T follicular helper cell (primary cell): ENCODE results near the gene GLOD4.
A peak's percentile ranks its signal among the peaks of the same experiment; 100 is the strongest.
"Not testable (repeated sequence)": the region's sequence is repeated elsewhere in the genome, so short reads cannot be mapped to it uniquely, and the experiment has no call there.

ENCODE experiments used
- DNase-seq: peaks from one replicate; pipeline ENCODE4 v3.0.0-alpha.2; 2020; ENCODE audit warnings: low read depth

Gene GLOD4

DNA sequence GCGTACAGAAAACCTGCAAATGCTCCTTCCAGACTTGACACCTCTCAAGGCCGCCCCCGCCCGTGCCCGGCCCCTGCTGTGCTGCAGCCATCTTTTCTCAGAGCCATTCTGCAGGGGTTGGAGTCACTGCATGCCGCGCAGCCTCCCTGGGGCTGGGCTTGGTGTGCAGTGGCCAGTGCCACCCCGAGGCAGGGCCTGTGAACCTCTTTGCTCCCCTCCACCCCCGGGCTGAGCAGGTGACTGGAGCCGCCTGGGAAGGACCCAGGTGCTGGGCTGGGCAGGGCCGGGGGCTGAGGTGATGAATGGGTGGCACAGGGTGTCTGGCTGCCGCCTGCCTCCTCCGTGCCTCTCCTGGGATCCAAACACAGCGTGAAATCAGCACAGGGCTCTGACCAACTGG, 20.4 kb upstream of the GLOD4 start:
- no peak for DNase-seq

DNA sequence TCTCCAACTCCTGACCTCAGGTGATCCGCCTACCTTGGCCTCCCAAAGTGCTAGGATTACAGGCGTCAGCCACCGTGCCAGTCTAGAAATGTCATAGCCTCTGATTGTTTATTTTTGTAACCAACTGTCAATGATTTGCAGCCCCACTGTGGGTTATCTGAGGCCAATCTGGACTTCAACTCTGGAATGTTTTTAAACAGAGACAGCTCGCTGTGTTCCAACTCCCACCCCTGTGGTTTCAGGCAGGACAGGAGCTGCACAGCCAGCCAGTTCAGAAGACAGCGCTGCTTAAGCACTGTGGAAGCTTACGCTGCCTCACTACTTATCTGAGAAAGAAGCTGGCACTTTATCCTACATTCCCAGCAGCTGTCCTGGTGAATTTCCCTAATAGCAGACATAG, 19.6 kb upstream of the GLOD4 start:
- no peak for DNase-seq

DNA sequence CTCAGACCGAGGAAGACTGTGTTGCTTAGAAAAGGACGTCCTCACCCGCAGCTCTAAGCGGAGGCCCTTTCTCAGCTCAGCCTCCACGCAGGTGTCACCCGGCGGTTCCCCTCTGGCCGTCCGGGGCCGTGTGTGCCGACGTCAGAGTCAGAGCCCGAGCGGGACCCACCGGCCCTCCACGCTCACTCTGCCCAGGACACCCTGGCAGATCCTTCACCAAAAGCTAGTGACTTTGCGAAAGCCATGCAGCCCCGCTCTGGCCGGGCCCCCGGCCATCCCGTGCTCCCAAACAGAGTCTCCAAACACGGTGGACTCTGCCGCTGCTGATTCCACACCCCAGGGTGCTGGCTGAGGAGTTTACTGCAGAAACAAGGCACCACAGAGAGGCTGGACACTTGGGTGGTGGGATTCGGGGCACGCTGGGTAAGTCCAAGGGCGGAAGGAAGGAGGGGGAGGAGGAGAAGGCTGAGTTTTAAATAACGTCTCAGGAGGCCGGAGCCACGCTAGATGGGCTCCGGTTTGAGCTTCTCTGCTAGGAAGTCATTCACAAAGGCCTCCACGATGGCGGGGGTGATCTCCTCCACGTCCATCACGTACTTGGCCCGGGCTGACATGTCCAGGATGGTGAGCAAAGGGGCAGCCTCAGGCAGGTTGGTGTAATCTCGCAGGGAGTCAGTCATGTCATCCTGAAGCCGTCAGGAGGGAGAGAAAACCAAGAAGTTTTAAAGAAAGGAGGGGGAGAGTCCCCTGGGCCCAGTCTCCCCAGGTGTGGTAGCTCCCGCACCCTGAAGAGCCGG, 18.6 kb upstream of the GLOD4 start:
- no peak for DNase-seq

DNA sequence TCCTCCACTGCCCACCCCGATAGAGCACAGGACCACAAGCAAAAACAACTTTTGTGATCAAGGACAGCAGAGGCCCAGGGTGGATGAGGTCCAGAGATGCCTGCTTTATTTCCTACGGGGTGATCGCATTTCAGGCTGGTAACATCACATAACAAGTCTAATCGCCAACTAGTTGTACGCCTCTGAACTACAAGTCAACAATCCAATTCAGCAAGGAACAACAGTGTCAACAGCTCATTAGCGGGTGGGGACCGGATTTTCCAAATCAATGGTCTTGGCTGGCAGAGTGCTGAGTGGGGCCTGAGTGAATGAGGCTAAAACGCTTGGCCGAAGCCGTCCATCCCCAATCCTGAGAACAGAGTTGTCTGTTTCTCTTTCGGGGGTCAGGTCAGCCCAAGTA, 17.2 kb upstream of the GLOD4 start:
- DNase-seq = no peak

DNA sequence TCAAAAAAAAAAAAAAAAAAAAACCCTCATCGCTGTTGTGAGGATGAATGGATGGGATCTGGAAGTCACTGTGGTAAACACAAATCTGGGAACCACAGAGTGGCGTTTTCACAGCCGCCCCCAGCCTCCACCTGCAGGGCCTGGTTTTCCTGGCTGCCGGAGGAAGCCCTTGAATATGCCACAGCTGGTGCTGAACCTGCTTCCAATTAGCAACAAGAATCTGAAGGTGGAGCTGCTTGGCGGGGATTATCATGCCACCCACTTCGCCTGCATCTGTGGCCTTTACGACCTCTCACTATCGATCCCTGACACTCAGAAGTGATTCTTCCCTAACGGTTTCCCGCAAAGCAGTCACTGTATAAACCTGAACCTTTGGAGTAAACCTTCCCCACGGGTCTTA, 16.2 kb upstream of the GLOD4 start:
- no peak for DNase-seq

DNA sequence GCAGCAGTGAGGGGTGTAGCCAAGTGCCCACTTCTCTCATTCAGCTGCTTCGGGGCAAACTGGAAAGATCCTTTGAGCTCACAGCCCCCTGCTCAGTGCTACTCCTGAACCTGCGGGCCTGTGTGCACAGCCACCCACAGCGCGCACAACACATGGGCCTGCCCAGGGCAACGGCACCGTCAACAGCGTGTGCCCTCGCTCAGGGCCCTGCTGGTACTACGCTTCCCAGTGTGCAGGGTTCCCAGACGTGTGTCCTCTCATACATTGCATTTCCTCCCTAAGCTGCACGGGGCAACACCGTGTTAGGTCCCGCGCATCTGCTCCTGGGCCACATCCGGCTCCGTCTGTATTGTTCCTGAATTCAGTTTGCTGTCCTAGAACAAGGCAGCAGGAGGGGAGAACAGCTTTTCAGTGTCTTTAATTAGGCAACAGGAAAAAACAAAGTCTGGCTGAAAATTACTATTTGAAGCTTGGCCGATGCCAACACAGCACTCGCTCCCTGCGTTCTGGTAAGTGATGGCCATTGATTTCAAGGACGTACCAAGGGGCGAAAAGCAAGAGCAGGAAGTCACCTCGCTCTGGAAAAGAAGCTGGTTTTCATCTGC, 15.3 kb upstream of the GLOD4 start:
- no peak for DNase-seq

DNA sequence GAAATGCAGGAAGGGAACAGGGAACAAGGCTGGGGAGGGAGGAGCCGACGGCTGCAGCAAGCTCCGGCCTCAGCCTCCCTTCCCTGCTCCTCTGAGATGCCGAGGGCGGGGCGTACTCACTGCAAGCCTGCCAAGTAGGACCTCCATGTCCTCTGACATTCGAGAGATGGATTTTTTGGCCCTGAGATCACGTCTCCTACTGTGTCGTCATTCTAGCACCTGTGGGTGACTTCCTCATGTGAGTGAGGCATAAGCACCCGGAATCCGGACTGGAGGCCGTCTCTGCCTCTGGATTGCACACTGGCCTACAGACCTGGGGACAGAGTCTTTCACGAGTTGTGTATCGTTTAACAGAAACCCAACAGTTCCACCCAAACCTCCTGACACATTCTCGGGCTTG, 14.5 kb upstream of the GLOD4 start:
- no peak for DNase-seq

DNA sequence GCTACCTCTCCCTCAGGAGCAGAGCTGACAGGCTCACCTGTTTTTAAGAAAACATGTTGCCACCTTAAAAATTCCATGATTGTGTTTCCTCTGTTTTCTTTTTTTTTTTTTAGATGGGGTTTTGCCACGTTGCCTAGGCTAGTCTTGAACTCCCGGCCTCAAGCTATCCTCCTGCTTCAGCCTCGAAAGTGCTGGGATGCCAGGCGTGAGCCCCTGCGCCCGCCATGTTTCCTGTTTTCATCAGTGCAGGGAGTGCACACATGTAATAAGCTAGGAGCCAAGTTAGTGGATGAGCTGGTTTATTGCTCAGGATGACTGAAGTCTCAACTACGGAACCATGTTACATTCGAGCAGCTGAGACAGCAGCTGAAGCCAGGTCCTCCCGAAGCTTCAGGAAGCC, 13.6 kb upstream of the GLOD4 start:
- no peak for DNase-seq

DNA sequence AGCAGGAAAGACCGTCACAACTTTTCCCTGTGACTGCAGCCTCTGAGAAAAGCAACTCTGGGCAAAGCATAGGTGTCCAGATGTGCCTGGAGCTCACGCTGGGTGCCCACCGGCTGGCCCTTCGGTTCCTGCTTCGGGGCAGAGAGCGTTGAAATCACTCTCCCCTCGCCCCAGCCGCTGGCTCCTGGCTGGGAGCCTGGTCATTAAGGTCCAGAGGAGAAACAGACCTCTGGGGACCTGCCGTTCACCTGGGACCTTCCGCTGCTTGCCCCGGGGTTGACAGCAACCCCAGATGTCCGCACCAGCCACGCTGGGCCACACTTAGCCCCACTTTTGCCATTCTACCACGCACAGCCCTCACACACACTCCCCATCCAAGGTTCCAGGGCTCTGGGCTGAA, 13.2 kb upstream of the GLOD4 start:
- DNase-seq = no peak

DNA sequence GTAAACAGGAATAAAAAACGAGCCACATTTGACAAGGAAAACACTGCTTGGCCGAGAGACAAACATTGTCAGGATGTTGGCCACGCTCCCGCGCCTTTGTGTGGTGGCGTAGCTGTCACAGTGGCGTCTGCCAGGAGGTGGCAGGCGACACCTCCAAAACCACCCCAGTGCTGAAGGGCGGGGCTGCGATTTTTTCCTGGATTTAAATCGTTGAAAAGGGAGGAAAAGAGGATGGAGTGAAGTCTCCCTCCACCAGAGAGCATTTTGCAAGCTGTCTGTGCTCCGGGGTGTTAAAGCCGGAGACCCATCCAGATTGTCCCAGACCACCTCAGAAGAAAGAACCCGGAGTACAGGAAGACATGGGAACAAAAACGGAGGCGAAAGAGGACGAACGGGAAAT, 12.8 kb upstream of the GLOD4 start:
- DNase-seq = peak; percentile 16

DNA sequence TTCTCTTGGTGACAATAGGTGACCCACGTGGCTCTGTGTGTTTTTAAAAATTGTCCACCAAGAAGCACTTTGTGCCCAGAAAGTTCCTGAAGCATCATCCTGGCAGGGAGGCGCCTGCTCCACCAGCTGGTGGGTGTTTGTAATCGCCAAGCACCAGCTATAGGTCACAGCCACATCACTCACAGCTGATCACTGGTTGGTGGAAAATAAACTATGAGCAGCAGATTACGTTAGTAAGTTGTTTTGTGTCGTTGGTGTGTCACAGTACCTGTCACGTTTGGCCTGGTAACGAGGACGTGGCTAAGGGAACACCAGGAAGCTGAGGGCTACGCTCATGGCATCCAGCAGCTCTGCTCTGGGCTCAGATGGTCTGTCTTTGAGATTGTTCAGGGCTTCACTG, 10.2 kb upstream of the GLOD4 start:
- no peak for DNase-seq

DNA sequence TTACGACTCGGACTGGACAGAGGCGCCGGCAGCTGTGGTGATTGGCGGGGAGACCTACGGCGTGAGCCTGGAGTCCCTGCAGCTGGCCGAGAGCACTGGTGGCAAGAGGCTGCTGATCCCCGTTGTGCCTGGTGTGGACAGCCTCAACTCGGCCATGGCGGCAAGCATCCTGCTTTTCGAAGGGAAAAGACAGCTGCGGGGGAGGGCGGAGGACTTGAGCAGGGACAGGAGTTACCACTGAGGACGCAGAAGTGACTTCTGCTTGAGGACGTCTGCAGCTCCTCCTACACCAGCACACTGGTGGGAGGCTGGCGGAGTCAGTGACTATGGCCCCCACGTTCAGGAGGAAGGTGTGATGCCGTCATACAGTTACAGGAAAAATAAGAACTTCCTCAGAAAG, 9.7 kb upstream of the GLOD4 start:
- no peak for DNase-seq

DNA sequence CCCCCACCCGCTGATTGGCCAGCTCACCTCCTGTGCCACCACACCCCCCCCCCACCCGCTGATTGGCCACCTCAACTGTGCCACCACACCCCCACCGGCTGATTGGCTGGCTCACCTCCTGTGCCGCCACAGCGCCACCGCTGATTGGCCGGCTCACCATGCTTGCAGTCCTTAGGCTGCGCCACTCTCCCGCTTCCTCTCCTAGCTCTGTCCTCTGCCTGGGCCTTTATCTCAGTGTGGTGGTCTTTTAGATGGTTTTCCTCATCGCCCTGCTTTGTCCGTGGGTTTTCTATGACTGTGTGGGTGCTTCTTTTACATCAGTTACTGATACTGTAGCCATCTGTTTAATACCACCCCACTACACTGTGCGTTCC, 8.8 kb upstream of the GLOD4 start:
- not testable (repeated sequence) for DNase-seq

DNA sequence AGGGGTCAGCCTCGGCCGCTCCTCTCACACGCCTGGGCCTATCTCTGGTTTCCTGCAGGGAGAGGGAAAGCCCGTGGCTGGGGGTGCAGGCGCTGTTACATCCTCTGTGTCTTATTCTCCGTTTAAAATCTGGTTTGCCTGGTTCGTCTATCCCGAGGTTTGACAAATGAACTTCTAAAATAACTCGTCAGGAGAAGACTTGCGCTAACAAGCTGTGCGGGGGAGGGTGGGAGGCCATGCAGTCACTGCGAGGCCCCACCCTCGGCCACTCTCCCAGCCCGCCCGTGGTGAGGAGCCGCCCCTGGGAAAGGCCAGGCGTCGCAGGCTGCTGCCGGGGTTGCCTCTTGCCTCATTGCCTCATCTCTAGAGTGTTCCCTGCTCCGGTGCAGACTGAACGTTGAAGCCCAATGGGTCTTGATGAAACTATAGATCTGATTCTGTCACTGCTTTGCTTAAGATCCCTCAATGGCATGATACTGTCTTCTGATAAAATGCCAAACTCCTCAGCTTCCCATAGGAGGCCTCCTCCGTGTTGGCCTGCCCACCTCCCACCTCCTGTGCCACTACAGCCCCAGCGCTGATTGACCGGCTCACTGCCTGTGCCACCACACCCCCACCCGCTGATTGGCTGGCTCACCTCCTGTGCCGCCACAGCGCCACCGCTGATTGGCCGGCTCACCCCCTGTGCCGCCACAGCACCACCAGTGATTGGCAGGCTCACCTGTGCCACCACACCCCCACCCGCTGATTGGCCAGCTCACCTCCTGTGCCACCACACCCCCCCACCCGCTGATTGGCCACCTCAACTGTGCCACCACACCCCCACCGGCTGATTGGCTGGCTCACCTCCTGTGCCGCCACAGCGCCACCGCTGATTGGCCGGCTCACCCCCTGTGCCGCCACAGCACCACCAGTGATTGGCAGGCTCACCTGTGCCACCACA, 8.1 kb upstream of the GLOD4 start:
- DNase-seq = not testable (repeated sequence)

DNA sequence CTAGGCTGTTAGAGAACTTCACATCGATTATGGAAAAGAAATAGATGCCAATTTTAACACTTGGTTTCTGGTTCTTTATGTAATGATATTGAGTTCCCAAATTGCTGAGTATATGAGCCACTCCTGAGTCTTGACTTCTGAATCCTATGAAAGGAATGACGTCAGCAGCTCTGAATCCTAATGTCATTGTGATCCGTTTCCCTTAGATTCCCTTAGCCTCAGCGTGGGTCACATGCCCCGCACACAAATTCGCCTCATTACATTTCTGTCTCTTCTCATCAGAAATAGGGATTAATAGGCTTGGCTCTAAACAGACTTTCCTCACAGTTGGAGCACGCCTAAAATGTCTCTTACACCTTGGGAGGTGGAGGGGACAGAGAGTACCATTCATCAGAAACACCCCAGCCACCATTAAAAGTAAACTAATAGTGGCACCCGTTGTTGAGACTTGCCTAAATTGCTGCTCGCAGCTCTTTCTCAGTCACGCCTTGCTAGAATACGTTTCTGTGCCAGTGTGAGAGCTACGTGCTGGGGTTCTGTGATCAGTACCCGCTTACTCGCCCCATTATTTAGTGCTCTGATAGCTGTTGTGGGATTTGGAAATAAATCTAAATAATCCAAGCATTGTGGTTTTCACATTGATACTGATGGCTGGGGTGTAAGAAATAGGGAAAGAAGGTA, 7.2 kb upstream of the GLOD4 start:
- DNase-seq = no peak

DNA sequence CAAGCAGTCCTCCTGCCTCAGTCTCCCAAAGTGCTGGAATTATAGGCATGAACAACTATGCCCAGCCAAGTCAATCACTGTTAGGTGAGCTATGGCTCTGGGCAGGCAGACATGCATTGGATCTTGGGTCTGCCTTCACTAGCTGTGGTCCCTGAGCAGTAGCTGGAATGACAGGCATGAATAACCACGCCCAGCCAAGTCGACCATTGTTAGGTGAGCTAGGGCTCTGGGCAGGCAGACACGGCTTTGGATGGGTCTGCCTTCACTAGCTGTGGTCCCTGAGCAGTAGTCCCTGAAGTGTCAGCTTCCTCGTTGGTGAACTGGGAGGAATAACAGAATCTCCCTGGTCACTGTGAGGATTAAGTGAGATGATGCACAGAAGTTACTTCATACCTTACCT, 6.5 kb upstream of the GLOD4 start:
- DNase-seq = no peak

DNA sequence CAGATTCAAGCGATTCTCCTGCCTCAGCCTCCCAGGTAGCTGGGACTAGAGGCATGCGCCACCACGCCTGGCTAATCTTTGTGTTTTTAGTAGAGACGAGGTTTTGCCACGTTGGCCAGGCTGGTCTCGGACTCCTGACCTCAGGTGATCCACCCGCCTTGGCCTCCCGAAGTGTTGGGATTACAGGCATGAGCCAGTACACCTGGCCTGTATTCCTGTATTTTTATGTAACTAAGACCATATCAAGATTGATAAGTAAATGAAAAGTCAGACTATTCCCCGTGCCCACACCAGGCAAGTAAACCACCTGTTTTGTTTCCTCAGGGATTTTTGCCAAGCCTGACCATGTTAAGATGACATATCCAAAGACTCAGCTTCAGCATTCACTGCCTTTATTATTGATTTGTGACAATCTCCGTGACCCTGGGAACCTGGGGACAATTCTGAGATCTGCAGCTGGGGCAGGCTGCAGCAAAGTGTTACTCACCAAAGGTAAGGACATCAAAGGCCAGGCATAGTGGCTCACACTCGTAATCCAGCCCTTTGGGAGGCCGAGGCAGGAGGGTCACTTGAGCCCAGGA, 5.7 kb upstream of the GLOD4 start:
- no peak for DNase-seq

DNA sequence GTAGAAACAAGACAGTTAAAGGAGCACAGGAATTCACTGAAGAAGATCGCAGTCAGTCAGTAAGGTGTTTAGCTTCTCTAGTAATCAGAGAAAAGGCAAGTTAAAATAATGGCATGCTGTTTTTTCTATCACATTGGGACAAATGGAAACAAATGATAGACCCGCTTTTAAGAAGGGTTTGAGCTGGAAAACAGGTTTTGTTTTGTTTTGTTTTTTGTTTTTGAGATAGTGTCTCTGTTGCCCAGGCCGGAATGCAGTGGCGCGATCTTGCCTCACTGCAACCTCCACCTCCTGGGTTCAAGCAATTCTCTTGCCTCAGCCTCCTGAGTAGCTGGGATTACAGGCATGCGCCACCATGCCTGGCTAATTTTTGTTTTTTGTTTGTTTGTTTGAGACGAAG, 3.8 kb upstream of the GLOD4 start:
- DNase-seq = not testable (repeated sequence)

DNA sequence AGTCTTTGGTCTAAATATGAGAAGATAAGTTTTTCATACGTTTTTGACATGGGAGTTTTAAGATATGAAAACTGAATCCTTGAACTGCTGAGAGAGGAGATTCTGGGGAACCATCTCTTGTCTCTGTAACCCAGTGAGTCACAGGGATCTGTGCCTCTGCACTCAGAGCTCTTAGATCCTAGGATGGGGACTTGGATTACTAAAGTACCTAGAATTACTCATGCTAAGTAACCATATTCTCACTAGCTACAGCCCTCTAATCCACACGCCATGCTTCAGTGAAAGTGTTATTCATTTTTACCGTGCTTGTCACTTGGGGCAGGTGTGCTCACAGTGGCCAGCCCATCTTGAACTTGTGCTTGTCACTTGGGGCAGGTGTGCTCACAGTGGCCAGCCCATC, 2.1 kb upstream of the GLOD4 start:
- DNase-seq = no peak

DNA sequence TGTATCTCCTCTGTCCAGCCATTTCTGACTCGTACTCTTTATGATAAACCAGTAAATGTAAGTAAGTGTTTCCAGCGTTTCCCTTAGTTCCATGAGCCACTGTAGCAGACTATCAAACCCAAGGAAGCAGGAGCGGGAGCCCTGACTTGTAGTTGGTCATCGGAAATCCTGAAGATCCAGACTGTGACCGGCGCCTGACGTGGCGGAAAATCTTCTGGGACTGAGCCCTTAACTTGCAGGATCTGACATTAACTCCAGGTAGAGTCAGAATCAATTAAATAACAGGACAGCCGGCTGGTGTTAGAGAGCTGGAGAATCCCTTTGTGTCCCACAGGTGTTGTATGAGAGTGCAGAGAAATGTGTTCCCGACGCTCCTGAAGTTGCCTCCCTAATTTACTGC, 4.0 kb downstream of the GLOD4 start:
- DNase-seq = no peak

DNA sequence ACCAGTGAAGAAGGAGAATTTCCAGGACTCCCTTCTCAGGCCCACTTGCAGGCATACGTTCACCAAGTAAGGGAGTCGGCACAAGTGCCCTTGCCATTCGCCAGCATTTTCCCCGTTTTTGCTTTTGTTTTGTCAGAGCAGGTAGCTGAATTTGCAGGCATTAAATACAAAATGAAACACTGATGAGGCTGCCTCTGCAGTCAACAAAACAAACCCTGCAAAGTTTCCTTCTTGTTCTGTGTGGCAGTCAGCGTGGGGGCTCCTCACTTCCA, 7.8 kb downstream of the GLOD4 start:
- no peak for DNase-seq
